GM12874 (cell line): ENCODE results near the gene REEP1.

Experiments
- TF ChIP-seq, protein P1 (sequence below): IDR thresholded peaks from 2 replicates; pipeline ENCODE4 v1.5.1; 2011; ENCODE audit warnings: low read depth, mild to moderate bottlenecking, control low read depth, low read length, moderate library complexity; ENCODE audit not compliant: insufficient read depth

The REEP1 gene

DNA sequence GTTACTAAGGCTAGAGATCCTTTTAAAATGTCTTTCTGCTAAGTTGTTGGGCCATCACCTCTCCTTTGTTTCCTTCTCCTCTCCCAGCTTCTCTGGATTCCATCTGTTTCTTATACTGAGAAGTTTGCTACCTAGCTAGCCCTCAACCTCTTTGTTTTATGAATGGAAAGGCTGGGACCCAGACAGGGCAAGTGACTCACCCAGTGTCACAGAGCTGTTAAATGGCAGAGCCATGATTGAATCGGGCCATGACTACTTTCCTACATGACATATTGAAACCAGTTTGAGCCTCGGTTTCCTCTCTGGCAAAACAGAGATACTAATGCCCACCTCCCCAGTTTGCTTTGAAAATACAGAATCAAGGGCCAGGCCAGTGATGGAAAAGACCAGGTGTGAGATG is 24.1 kb downstream of the REEP1 start:
- TF ChIP-seq, protein P1, sequence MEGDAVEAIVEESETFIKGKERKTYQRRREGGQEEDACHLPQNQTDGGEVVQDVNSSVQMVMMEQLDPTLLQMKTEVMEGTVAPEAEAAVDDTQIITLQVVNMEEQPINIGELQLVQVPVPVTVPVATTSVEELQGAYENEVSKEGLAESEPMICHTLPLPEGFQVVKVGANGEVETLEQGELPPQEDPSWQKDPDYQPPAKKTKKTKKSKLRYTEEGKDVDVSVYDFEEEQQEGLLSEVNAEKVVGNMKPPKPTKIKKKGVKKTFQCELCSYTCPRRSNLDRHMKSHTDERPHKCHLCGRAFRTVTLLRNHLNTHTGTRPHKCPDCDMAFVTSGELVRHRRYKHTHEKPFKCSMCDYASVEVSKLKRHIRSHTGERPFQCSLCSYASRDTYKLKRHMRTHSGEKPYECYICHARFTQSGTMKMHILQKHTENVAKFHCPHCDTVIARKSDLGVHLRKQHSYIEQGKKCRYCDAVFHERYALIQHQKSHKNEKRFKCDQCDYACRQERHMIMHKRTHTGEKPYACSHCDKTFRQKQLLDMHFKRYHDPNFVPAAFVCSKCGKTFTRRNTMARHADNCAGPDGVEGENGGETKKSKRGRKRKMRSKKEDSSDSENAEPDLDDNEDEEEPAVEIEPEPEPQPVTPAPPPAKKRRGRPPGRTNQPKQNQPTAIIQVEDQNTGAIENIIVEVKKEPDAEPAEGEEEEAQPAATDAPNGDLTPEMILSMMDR = no peak

DNA sequence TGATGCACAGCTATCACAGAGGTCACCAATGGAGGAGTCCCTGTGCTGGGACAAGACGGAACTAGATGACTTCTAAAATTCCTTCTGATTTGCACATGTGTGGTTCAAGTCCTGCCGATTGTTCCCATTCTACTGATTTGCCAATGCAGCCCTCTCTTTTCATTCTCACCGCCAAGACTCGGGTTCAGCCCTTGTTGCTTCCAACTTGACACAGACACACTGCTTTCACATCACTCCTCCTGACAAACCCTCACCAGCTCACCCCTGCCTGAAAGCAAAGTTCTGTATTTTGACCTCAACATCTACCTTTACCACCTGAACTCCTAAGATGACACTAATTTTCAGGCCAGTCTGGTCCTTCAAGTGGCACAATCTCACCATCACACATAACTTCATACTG is 25.5 kb downstream of the REEP1 start:
- TF ChIP-seq, protein P1 = no peak

DNA sequence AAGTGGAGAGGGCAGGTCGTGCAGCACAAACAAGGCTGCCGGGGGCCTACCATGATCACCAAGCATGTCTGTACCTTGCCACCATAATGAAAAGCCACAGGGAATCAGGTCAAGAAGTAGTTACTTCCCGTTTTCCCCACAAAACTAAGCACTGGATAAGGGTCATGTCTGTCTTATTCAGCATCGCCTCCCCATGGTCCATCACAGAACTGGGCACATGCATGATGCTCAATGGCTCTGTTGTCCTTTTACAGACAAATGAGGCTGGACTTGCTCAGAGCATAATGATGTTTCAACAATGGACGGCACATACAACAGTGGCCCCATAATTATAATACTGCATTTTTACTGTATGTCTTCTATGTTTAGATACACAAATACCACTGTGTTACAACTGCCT is 27.5 kb downstream of the REEP1 start:
- TF ChIP-seq, protein P1 = no peak

DNA sequence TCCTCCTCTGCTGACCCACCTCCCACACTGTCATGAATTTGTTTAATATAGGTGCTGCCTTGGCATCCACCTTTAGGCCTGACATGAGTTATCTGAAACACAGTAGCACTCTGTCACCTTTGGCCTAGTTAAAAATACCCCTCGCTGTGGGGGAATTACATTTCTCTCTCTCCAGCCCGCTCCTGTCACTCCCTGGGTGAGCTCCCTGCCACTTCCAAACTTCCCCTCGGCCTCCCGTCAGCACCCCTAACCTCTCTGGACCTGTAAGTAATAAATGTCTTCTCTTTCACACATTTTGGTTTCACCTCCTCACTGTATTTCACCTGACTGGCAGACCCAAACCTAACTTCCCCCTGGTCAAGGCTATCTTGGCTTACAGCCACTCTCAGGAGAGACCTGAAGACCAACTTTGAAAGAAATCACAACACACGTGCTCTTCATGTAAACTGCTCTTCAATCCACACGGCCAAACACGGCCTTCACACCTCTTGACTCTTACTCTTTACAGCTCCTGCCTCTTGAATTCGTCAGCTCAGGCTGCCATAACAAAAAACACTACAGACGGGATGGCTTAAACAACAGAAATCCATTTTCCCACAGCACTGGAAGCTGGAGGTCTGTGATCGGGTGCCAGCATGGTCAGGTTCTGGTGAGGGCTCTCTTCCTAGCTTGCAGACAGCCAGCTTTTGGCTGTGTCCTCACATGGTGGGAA is 28.3 kb downstream of the REEP1 start:
- TF ChIP-seq, protein P1 = no peak

DNA sequence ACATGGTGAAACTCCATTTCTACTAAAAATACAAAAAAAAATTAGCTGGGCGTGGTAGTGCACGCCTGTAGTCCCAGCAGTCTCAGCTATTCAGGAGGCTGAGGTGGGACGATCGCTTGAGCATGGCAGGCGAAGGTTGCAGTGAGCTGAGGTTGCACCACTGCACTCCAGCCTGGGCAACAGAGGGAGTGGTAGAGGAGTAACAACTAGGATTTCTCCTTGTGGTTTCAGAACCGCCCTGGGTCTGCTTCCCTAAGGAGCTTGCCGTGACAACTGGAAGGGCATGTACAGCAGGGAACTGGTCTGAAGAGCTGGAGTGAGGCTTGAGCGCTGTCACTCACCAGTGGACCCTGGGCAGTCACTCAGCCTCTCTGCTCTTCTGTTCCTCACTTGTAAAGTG is 29.1 kb downstream of the REEP1 start:
- TF ChIP-seq, protein P1 = no peak

DNA sequence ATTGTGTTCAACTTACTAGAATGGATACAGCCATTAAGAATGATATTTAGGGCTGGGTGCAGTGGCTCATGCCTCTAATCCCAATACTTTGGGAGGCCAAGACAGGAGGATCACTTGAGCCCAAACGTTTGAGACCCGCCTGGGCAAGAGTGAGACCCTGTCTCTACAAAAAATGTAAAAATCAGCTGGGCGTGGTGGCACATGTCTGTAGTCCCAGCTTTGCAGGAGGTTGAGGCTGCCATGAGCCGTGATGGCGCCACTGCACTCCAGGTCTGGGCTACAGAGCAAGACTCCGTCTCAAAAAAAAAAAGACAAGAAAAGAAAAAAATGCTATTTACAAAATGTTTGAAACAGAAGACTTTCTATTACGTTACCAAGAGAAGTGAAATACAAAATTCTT is 30.0 kb downstream of the REEP1 start:
- TF ChIP-seq, protein P1 = no peak

DNA sequence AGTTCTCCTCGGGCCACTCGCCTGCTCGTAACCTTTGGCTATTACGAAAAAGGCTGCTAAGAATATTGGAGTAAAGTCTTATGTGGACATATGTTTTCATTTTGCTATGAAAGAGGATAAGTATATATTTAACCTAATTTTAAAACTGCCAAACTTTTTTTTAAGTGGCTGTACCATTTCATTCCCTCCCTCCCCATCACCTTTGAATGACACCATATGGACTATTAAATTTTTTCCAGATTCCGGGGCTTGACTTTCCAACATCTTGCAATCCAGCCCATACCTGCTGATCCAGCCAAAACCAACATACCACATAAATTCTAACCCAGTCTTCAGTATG is 31.5 kb downstream of the REEP1 start:
- TF ChIP-seq, protein P1 = no peak
